PC-3 (cell line): ENCODE data around the gene SGTA. TPM values are rescaled to one million over a fixed set of nuclear protein-coding genes. Genes with fewer than 3 reads are reported as not detected.

Source experiments
- ATAC-seq: fragments of 200-7000 bp; cut with Tn5 transposase; 2 replicates; pipeline ENCODE4 v1.9.1; 2020; ENCODE audit warnings: mild to moderate bottlenecking, moderate library complexity
- BruUV-seq: library from RNA; stranded (reverse); fragments of 400-500 nt; replicated peaks from 2 replicates; lab custom pipeline; 2021; lab: Mats Ljungman, UMichigan
- CTCF ChIA-PET: fragments of 300-600 bp; sonication (Branson Sonifier 250); formaldehyde crosslinking; loops from one replicate; lab custom pipeline; 2022; ENCODE audit warnings: antibody characterized with exemption; lab: Charles Lee
- POLR2A ChIA-PET: fragments of 300-600 bp; sonication (Branson Sonifier 250); formaldehyde crosslinking; loops from one replicate; lab custom pipeline; 2022; ENCODE audit warnings: antibody characterized with exemption; ENCODE audit not compliant: unreplicated experiment; lab: Charles Lee
- DNase-seq: peaks from one replicate; pipeline ENCODE4 v3.0.0-alpha.2; 2015
- H2AFZ ChIP-seq: fragments of 300-600 bp; sonication (generic); 2 replicates; pipeline ENCODE4 v1.6.0; 2016; ENCODE audit warnings: antibody characterized with exemption, low read length
- H3F3A ChIP-seq: fragments of 300-600 bp; sonication (generic); one replicate; pipeline ENCODE4 v1.6.0; 2017; ENCODE audit warnings: antibody characterized with exemption, low read length, control low read depth, mild to moderate bottlenecking; ENCODE audit not compliant: unreplicated experiment
- H3K27ac ChIP-seq: fragments of 300-600 bp; sonication (generic); 2 replicates; pipeline ENCODE4 v1.5.1; 2016; ENCODE audit warnings: mild to moderate bottlenecking, low read length
- H3K27me3 ChIP-seq: fragments of 300-600 bp; sonication (generic); 2 replicates; pipeline ENCODE4 v1.6.1; 2016; ENCODE audit warnings: low read length, mixed read lengths
- H3K36me3 ChIP-seq: fragments of 300-600 bp; sonication (generic); 2 replicates; pipeline ENCODE4 v1.6.1; 2016; ENCODE audit warnings: low read depth, mixed run types, low read length, mixed read lengths
- H3K4me1 ChIP-seq: fragments of 300-600 bp; sonication (generic); 2 replicates; pipeline ENCODE4 v1.5.1; 2016; ENCODE audit warnings: low read length; ENCODE audit not compliant: insufficient read depth
- H3K4me2 ChIP-seq: fragments of 300-600 bp; sonication (generic); 2 replicates; pipeline ENCODE4 v1.6.0; 2016; ENCODE audit warnings: low read length
- H3K4me3 ChIP-seq: fragments of 300-600 bp; sonication (generic); 2 replicates; pipeline ENCODE4 v1.5.1; 2016; ENCODE audit warnings: mild to moderate bottlenecking, low read length, mixed read lengths
- H3K79me2 ChIP-seq: fragments of 300-600 bp; sonication (generic); 2 replicates; pipeline ENCODE4 v1.6.1; 2017; ENCODE audit warnings: low read length, mixed read lengths
- H3K9ac ChIP-seq: fragments of 300-600 bp; sonication (generic); 2 replicates; pipeline ENCODE4 v1.6.0; 2016; ENCODE audit warnings: mild to moderate bottlenecking, low read length
- H3K9me2 ChIP-seq: fragments of 300-600 bp; sonication (generic); replicated peaks from 2 replicates; pipeline ENCODE4 v1.6.1; 2016; ENCODE audit warnings: mixed run types, low read length, mixed read lengths
- H3K9me3 ChIP-seq: fragments of 300-600 bp; sonication (generic); 2 replicates; pipeline ENCODE4 v1.6.1; 2016; ENCODE audit warnings: low read length, mixed read lengths
- H4K20me1 ChIP-seq: fragments of 300-600 bp; sonication (generic); 2 replicates; pipeline ENCODE4 v1.6.1; 2016; ENCODE audit warnings: low read length, mixed read lengths
- EZH2 ChIP-seq: fragments of 300-600 bp; sonication (generic); IDR thresholded peaks from one replicate; pipeline ENCODE4 v1.6.1; 2017; ENCODE audit warnings: antibody characterized with exemption, mild to moderate bottlenecking, low read length; ENCODE audit not compliant: unreplicated experiment
- EZH2phosphoT487 ChIP-seq: fragments of 300-600 bp; sonication (generic); IDR thresholded peaks from 2 replicates; pipeline ENCODE4 v1.6.1; 2018; ENCODE audit warnings: mild to moderate bottlenecking, antibody characterized with exemption, low read length, borderline replicate concordance
- intact Hi-C: fragments of 100-400 bp; cut with micrococcal nuclease; formaldehyde crosslinking; loops from 2 replicates; pipeline ENCODE4 v1.9.0; 2023
- total RNA-seq: library from RNA; depleted of rRNA; stranded (reverse); fragments of >200 nt; gene quantifications from 2 replicates; pipeline ENCODE4 v1.2.3, GENCODE V29; 2014
- TF ChIP-seq, protein P1 (sequence below): fragments of 300-600 bp; sonication (generic); conservative IDR thresholded peaks from 2 replicates; pipeline ENCODE4 v1.5.1; 2017; ENCODE audit warnings: antibody characterized with exemption, low read depth, mild to moderate bottlenecking, low read length

Gene SGTA
- total RNA-seq, 1 experiment from 2014 or later = 78.6 TPM

DNA sequence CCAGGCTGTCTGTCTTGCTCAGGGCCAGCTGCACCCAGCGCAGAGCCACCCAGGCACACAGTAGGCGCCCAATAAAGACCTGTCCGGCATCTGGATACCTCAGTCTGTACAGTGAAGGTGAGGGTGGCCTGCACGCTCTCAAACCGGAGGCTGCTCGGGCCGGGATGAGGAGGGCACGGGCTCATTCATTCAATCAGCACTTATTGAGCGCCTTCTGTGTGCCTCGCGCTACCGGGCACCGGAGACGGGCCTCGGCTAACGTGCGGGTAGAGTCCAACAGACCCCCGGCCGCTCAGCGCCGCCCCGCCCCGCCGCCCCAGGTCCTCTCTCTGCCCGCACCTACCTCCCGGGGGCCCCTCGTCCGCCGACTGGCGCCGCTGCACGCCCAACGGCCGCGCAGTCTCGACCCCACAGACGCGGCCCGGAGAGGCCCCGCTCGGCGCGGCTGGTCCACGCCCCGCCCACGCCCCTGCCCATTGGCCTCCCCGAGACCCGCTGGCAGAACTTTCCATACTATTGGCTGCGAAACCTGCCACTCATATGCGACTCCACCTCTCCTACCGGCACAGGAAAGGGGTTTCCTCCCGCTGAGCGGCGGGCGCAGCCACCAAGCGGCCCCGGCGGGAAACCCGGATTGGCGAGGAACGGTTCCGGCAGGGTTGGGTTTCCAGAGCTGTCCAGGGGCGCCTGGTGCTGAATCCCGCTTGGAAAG lies 43.3 kb downstream of the SGTA start, which contains the start of gene SLC39A3:
Gene SLC39A3, minus strand, starts transcription at position 416 of the 712 bp plus-strand sequence. CDS start 2,760 bp downstream, outside the sequence.
- ChIA-PET CTCF (interaction anchor here (0.6 kb wide), 1 partner anchor 92 kb away, joined by 4 read pairs; no protein-coding TSS in a partner anchor), POLR2A (no interaction called here)
- Histone ChIP-seq H3K4me2 (peak within 1 kb of the TSS; percentile 86), H3K4me3 (peak within 1 kb of the TSS; percentile 88), H3K79me2 (peaks cover 6% of the 10 kb centered on the region), H3K27ac (no peak within 1 kb of the TSS), H3K9me2 (no peaks in the 10 kb centered on the region), H3K4me1 (no peaks in the 10 kb centered on the region), H3K27me3 (0 out of 2 replicates have a peak, but pooled peaks cover 4% of the 10 kb centered on the region), H3K36me3 (peaks cover 12% of the 10 kb centered on the region), H3K9me3 (no peaks in the 10 kb centered on the region), H4K20me1 (no peaks in the 10 kb centered on the region), H3K9ac (peak within 1 kb of the TSS; percentile 77), H2AFZ (peak within 1 kb of the TSS; percentile 74), H3F3A (no peaks in the 10 kb centered on the region)
- no TSS peak for BruUV-seq
- ATAC-seq = peak; percentile 100
- TF ChIP-seq EZH2phosphoT487 (no peak), EZH2 (no peak)
- TF ChIP-seq, protein P1, sequence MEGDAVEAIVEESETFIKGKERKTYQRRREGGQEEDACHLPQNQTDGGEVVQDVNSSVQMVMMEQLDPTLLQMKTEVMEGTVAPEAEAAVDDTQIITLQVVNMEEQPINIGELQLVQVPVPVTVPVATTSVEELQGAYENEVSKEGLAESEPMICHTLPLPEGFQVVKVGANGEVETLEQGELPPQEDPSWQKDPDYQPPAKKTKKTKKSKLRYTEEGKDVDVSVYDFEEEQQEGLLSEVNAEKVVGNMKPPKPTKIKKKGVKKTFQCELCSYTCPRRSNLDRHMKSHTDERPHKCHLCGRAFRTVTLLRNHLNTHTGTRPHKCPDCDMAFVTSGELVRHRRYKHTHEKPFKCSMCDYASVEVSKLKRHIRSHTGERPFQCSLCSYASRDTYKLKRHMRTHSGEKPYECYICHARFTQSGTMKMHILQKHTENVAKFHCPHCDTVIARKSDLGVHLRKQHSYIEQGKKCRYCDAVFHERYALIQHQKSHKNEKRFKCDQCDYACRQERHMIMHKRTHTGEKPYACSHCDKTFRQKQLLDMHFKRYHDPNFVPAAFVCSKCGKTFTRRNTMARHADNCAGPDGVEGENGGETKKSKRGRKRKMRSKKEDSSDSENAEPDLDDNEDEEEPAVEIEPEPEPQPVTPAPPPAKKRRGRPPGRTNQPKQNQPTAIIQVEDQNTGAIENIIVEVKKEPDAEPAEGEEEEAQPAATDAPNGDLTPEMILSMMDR = no peak
- intact Hi-C loops = no loop called here
- peak; percentile 97 for DNase-seq

DNA sequence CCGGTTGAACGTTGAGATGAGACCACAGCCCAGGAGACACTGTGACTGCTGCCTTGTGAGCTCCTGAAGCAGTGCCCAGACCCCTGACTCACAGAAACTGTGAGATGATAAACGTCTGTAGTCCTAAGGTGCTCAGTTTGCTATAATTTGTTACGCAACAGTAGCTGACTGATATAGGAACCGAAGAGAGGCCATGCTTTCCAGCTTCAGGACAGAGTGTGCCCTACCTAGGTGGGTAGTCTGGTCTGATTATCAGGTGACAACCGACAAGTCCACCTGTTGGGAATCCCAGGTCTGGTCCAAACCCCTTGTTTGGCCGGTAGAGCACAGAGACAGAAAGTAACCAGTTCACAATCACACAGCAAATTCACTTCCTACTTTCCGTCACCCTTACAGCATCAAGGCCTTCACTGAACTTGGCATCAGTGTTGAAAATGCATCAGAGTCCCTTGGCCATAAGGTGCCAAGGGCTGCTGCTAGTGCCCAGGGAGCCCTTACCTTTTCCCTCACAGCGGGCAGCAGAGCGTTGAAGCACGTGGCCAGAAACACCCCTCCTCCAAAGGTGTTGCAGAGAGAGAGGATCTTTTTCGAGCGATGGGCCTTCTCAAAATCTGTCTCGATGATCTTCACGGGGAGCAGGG lies 46.4 kb downstream of the SGTA start:
- H3K4me1 ChIP-seq = no peaks in the 10 kb centered on the region
- no peaks in the 10 kb centered on the region for H3K27me3 ChIP-seq
- no peaks in the 10 kb centered on the region for H4K20me1 ChIP-seq
- H3K4me3 ChIP-seq = no peak overlapping the region
- POLR2A ChIA-PET = no interaction called here
- no peak overlapping the region for H3K27ac ChIP-seq
- H3K9ac ChIP-seq = no peak overlapping the region
- peaks cover 12% of the 10 kb centered on the region for H3K36me3 ChIP-seq
- ATAC-seq (no peak), DNase-seq (no peak)
- H3F3A ChIP-seq = no peaks in the 10 kb centered on the region
- H2AFZ ChIP-seq = no peak overlapping the region
- no peaks in the 10 kb centered on the region for H3K9me3 ChIP-seq
- H3K4me2 ChIP-seq = no peak overlapping the region
- CTCF ChIA-PET = no interaction called here
- H3K9me2 ChIP-seq = no peaks in the 10 kb centered on the region
- intact Hi-C loops = no loop called here
- TF ChIP-seq EZH2 (no peak), EZH2phosphoT487 (no peak)
- TF ChIP-seq, protein P1 = no peak
- H3K79me2 ChIP-seq = peaks cover 6% of the 10 kb centered on the region
- BruUV-seq = no TSS peak

DNA sequence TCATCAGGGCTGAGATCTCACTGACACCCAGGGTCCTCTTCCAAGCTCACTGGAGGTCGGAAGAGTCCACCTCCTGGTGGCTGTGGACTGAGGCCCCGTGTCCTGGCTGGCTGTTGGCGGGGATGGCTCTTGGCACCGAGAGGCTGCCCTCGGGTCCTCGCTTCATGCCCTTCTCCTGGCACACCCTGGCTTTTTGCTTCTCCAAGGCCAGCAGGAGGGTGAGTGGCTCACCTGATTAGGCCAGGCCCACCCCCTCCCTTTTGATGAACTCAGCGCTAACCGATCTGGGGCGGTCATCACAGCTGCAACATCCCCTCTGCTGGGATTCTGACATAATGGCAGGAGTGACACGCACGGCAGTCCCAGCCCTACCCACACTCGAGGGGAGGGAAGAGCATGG lies 47.7 kb downstream of the SGTA start:
- no peaks in the 10 kb centered on the region for H3F3A ChIP-seq
- DNase-seq (no peak), ATAC-seq (no peak)
- intact Hi-C loops = no loop called here
- ChIA-PET POLR2A (interaction anchor here (1.0 kb wide), 1 partner anchor 69 kb away, joined by 5 read pairs; no protein-coding TSS in a partner anchor), CTCF (no interaction called here)
- TF ChIP-seq EZH2 = no peak
- TF ChIP-seq, protein P1 = no peak
- no peak for TF ChIP-seq EZH2phosphoT487
- H3K4me2 ChIP-seq = no peak overlapping the region
- peaks cover 6% of the 10 kb centered on the region for H3K79me2 ChIP-seq
- H3K4me1 ChIP-seq = no peaks in the 10 kb centered on the region
- no peaks in the 10 kb centered on the region for H4K20me1 ChIP-seq
- no peaks in the 10 kb centered on the region for H3K9me2 ChIP-seq
- no peak overlapping the region for H3K4me3 ChIP-seq
- H3K27me3 ChIP-seq = no peaks in the 10 kb centered on the region
- H3K9me3 ChIP-seq = no peaks in the 10 kb centered on the region
- H3K9ac ChIP-seq = no peak overlapping the region
- no peak overlapping the region for H2AFZ ChIP-seq
- peaks cover 12% of the 10 kb centered on the region for H3K36me3 ChIP-seq
- no peak overlapping the region for H3K27ac ChIP-seq
- BruUV-seq = no TSS peak
